ENCODE measurements around the gene THSD7B. TPM values are rescaled to one million over a fixed set of nuclear protein-coding genes. Genes with fewer than 3 reads are reported as not detected.

Gene THSD7B
- total RNA-seq, 4 donors from 2014 or later: 0.12 to 1.1 (median 0.39) TPM

DNA sequence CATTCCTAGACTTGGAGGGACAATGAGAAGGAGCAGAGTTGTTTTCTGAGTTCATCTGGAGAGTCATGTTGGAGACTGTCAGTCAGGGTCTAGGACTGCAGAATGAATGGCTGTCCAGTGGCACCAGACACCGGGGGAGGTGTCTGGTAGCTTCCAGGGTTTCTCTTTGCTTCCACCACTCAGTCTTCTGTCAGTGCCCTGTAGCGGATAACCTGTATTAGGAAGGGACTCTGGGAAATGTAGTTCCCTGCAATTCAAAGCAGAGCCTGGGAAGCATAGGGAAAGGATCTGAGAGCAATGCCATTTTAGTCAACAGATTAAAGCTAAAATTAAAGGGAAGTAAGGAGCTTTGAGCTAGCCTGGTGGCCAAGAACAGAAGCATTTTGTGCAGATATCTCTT, 257.9 kb downstream of the THSD7B start:
- H3K4me3 ChIP-seq: no peak overlapping the region
- no peak for TF ChIP-seq POLR2AphosphoS5 (IDR thresholded peaks at IDR 0.05)
- no peak for TF ChIP-seq EP300 (IDR thresholded peaks at IDR 0.05)
- TF ChIP-seq POLR2A (IDR thresholded peaks at IDR 0.05): no peak
- TF ChIP-seq CTCF (IDR thresholded peaks at IDR 0.05): no peak
- no peaks in the 10 kb centered on the region for H3K27me3 ChIP-seq
- no peak overlapping the region for H3K27ac ChIP-seq
- H3K4me1 ChIP-seq: no peaks in the 10 kb centered on the region
- no peaks in the 10 kb centered on the region for H3K36me3 ChIP-seq
- ATAC-seq: no peak
- WGBS, 2 donors (ENCODE audit: low coverage in 1 of 2): 33 to 76% methylated on average over 1 to 2 of the region's 2 CpGs
- H3K9me3 ChIP-seq: no peaks in the 10 kb centered on the region

DNA sequence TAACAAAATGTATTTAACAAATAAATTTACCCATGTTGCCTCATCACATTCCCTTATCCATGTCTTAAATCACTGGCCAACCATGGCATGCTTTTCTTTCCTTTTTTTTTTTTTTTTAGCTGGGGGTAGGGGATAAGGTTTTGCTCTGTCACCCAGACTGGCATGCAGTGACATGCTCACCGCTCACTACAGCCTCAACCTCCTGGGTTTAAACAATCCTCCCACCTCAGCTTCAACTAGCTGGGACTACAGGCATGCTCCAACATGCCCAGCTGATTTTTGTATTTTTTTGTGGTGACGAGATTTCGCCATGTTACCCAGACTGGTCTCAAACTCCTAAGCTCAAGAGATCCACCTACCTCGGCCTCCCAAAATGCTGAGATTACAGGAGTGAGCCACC, 266.4 kb downstream of the THSD7B start:
- Histone ChIP-seq H3K4me1 (no peaks in the 10 kb centered on the region), H3K27me3 (no peaks in the 10 kb centered on the region), H3K27ac (no peak overlapping the region), H3K4me3 (no peak overlapping the region), H3K36me3 (no peaks in the 10 kb centered on the region), H3K9me3 (no peaks in the 10 kb centered on the region)
- no peak for TF ChIP-seq EP300 (IDR thresholded peaks at IDR 0.05)
- TF ChIP-seq CTCF (IDR thresholded peaks at IDR 0.05): no peak
- no peak for TF ChIP-seq POLR2A (IDR thresholded peaks at IDR 0.05)
- TF ChIP-seq POLR2AphosphoS5 (IDR thresholded peaks at IDR 0.05): no peak
- no peak for ATAC-seq
- 100% methylated on average over 1 to 3 of the region's 4 CpGs for WGBS, 2 donors (ENCODE audit: low coverage in 1 of 2)

- Histone ChIP-seq H3K4me3 (no peak overlapping the region), H3K9me3 (no peaks in the 10 kb centered on the region), H3K27me3 (no peaks in the 10 kb centered on the region), H3K4me1 (no peaks in the 10 kb centered on the region), H3K27ac (no peak overlapping the region), H3K36me3 (no peaks in the 10 kb centered on the region)
- no peak for TF ChIP-seq EP300 (IDR thresholded peaks at IDR 0.05)
- no peak for TF ChIP-seq POLR2A (IDR thresholded peaks at IDR 0.05)
- no peak for TF ChIP-seq CTCF (IDR thresholded peaks at IDR 0.05)
- TF ChIP-seq POLR2AphosphoS5 (IDR thresholded peaks at IDR 0.05): no peak
- WGBS, 2 donors (ENCODE audit: low coverage in 1 of 2): 82 to 100% methylated on average over 1 of the region's 1 CpG
- no peak for ATAC-seq
Measured at GRCh38 chr2:137036619-137037018, 271.3 kb downstream of the THSD7B start.

DNA sequence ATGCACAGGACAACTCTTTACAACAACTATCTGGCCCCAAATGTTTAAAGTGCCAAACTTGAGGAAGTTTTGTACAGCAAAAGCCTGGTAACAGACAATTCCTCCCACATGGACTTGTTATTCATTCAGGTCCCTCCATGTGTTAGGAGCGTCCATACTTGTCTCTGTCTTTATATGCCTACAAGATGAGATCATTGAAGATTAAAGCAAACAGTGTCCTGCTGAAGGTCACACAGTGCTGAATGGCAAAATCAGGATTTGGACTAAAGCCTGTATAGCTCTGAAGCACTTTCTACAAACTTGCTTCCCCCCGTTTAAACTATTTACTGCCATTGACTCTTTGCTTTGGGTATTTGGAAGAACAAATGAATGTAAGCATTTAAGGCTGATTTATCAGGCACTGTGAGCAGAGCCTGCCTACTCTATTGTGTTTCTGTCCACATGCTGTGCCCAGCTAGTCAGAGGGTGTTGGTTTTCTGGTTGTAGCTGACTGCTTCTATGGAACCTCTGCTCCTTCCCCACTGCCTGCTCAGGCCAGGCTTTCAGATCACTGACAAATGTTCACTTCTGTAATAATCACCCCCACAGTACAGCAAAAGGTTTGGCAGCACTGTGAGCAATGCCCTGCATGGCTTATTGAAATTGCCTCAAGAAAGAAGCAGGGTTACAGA, 274.3 kb downstream of the THSD7B start:
- no peak overlapping the region for H3K4me3 ChIP-seq
- no peaks in the 10 kb centered on the region for H3K27me3 ChIP-seq
- H3K4me1 ChIP-seq: no peaks in the 10 kb centered on the region
- no peak overlapping the region for H3K27ac ChIP-seq
- no peak for TF ChIP-seq POLR2A (IDR thresholded peaks at IDR 0.05)
- no peak for TF ChIP-seq CTCF (IDR thresholded peaks at IDR 0.05)
- no peak for TF ChIP-seq EP300 (IDR thresholded peaks at IDR 0.05)
- no peak for TF ChIP-seq POLR2AphosphoS5 (IDR thresholded peaks at IDR 0.05)
- no peaks in the 10 kb centered on the region for H3K36me3 ChIP-seq
- ATAC-seq: no peak
- H3K9me3 ChIP-seq: no peaks in the 10 kb centered on the region
- WGBS, 2 donors (ENCODE audit: low coverage in 1 of 2): 46 to 62% methylated on average over 2 of the region's 2 CpGs

GRCh38 chr2:137047369-137047768, 282.0 kb downstream of the THSD7B start:
- WGBS, 2 donors (ENCODE audit: low coverage in 1 of 2): 33 to 66% methylated on average over 5 of the region's 5 CpGs

More at GRCh38 chr2:137047369-137047768, 282.0 kb downstream of the THSD7B start:
- no peak for ATAC-seq
- H3K4me3 ChIP-seq: no peak overlapping the region
- H3K4me1 ChIP-seq: no peaks in the 10 kb centered on the region
- no peak overlapping the region for H3K27ac ChIP-seq
- no peaks in the 10 kb centered on the region for H3K36me3 ChIP-seq
- H3K27me3 ChIP-seq: no peaks in the 10 kb centered on the region
- TF ChIP-seq EP300 (IDR thresholded peaks at IDR 0.05) (no peak), POLR2AphosphoS5 (IDR thresholded peaks at IDR 0.05) (no peak), POLR2A (IDR thresholded peaks at IDR 0.05) (no peak), CTCF (IDR thresholded peaks at IDR 0.05) (no peak)
- H3K9me3 ChIP-seq: no peaks in the 10 kb centered on the region
